Pancreas (tissue), 10 donors: Measurements from ENCODE around the gene FBXO41. TPM values are rescaled to one million over a fixed set of nuclear protein-coding genes. Genes with fewer than 3 reads are reported as not detected.
A peak's percentile ranks its signal among the peaks of the same experiment; 100 is the strongest.

Experiments
- ATAC-seq, 4 donors: fragments of 200-7000 bp; cut with Tn5 transposase; one replicate each; pipeline versions ENCODE4 v1.8.0 to v1.9.1; 2020; ENCODE audit warnings: mild to moderate bottlenecking in 4 of 4, moderate library complexity in 4 of 4
- DNase-seq, 6 donors: peaks; one replicate each; pipeline ENCODE4 v3.0.0-alpha.2; 2020
- FAIRE-seq: peaks from 2 replicates; lab custom pipeline; 2012; peaks lifted over from hg19 to GRCh38; lab: Jason Lieb, UNC
- H3K27ac ChIP-seq, 4 donors: fragments of 200-600 bp; sonication (generic); 1 replicate in 3 of 4; 2 replicates in 1 of 4; pipeline versions ENCODE4 v1.5.0 to v1.8.0; 2020
- H3K27me3 ChIP-seq, 4 donors: fragments of 200-600 bp; one replicate each; pipeline ENCODE4 v1.8.0; 2021
- H3K36me3 ChIP-seq, 3 donors: fragments of 200-600 bp; sonication (generic) in 1 of 3; one replicate each; pipeline versions ENCODE4 v1.5.0 to v1.8.0; 2020 to 2021
- H3K4me1 ChIP-seq, 3 donors: fragments of 200-600 bp; one replicate each; pipeline ENCODE4 v1.8.0; 2021
- H3K4me3 ChIP-seq, 4 donors: fragments of 200-600 bp; sonication (generic) in 2 of 4; one replicate each; pipeline versions ENCODE4 v1.5.0 to v1.8.0; 2020 to 2021
- H3K9me3 ChIP-seq, 4 donors: fragments of 200-600 bp; one replicate each; pipeline ENCODE4 v1.8.0; 2021
- WGBS, 2 donors: extraction: QIAGEN DNeasy Blood & Tissue Kit; methylation state at CpG; one replicate each; pipeline ENCODE4 v1.1.7; 2013; 5-methylcytosine and 5-hydroxymethylcytosine counted together
- intact Hi-C, 3 donors: fragments of 100-400 bp; cut with DNase I; formaldehyde crosslinking; loops; one replicate each; pipeline versions ENCODE4 v1.11.1 to v1.14.2; 2022
- polyA plus RNA-seq, 2 donors: library from polyadenylated mRNA; stranded (reverse); fragments of 200-250 nt; gene quantifications; one replicate each; pipeline ENCODE4 v1.2.3, GENCODE V29; 2013
- total RNA-seq, 6 donors: library from RNA; stranded (reverse); fragmentation: NEBNext Ultra II Directional in 4 of 6; extraction: Animal tissue kit (Norgen Biotek cat#: 25700) in 4 of 6; gene quantifications; one replicate each; pipeline versions ENCODE4 v1.2.1 to v1.2.4, GENCODE V29; 2021 to 2023
- TF ChIP-seq, protein P1 (sequence below), 4 donors: fragments of 200-600 bp; sonication (generic) in 3 of 4; IDR thresholded peaks; one replicate each; pipeline versions ENCODE4 v1.5.0 to v1.8.0; 2021; ENCODE audit warnings: antibody characterized with exemption in 4 of 4
- donor health status: healthy with polysubstance abuse.
- donor health status: DM: no; HTN: no; CAD: no; lungs with moderate emphysema.
- donor health status: DM: no; HTN: no; CAD: no.
- donor health status: control.
- donor health status: control.
- donor health status: Bipolar disorder and iron deficiency.
- donor health status: DM: yes; HTN: yes; CAD: no.
- donor health status: DM: no; HTN: no; CAD: no.
- donor health status: DM: no; HTN: no; CAD: no.
- donor health status: DM: yes; HTN: yes; CAD: no.

Gene FBXO41
- total and polyA plus RNA-seq, 8 donors = 2.2 to 6.9 (median 3.4) TPM

DNA sequence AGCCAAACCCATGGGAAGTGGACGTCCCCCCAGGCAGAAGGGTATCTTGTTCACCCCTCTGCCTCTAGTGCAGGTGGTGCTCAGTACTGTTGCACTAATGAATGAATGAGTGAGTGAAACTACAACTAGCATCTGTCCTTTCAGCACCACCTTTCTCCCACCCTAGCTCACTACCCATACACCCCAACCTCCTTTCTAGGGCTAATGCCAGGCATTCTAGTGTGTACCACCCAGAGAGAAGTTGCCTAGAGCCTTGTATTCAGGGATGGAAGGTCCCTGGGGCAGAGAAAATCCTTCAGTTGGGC lies 27.7 kb downstream of the FBXO41 start:
- Histone ChIP-seq H3K36me3 (peaks cover 0 to 17% (median 0%) of the 10 kb centered on the region in 3 donors), H3K27me3 (no peaks in the 10 kb centered on the region), H3K9me3 (no peaks in the 10 kb centered on the region), H3K4me1 (no peaks in the 10 kb centered on the region), H3K4me3 (no peak overlapping the region), H3K27ac (no peak overlapping the region)
- intact Hi-C loops = no loop called here
- TF ChIP-seq, protein P1, sequence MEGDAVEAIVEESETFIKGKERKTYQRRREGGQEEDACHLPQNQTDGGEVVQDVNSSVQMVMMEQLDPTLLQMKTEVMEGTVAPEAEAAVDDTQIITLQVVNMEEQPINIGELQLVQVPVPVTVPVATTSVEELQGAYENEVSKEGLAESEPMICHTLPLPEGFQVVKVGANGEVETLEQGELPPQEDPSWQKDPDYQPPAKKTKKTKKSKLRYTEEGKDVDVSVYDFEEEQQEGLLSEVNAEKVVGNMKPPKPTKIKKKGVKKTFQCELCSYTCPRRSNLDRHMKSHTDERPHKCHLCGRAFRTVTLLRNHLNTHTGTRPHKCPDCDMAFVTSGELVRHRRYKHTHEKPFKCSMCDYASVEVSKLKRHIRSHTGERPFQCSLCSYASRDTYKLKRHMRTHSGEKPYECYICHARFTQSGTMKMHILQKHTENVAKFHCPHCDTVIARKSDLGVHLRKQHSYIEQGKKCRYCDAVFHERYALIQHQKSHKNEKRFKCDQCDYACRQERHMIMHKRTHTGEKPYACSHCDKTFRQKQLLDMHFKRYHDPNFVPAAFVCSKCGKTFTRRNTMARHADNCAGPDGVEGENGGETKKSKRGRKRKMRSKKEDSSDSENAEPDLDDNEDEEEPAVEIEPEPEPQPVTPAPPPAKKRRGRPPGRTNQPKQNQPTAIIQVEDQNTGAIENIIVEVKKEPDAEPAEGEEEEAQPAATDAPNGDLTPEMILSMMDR (IDR thresholded peaks at IDR 0.05) = no peak
- WGBS, 2 donors = 23 to 88% methylated on average over 1 of the region's 1 CpG
- FAIRE-seq (no peak), ATAC-seq (no peak), DNase-seq (no peak)

DNA sequence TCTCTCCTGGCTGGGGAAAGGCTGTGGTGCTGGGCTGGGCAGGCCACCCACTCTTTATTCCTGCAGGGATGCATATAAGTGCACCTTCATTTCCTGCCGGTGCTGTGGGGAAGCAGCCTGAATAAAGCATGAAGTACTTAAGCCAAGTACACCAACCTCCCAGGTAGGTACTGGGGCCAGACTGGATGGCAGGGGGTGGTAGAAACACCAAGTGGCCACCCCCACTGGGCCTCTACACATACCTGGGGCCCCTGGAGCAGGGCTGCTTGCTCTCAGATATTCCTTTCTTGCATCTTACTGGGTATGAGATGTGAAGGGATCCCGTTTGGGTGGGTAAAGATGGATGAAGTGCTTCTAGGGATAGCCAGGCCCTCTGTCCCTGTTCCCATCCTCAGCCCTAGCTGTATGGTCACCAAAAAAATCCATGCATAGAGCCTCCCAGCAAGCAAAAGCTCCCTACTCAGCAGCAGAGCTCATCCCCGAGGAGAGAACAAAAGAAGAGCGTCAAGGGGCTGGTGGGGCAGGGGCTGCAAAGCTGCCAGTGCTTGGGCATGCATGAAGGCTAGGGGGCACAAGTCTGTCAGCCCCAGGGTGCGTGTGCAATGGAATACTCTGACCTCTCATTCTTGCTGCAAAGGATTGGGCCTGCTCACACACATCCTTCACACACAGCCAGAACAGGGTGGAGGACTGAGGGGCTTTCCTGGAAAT lies 28.2 kb downstream of the FBXO41 start:
- no peaks in the 10 kb centered on the region for H3K27me3 ChIP-seq
- 71 to 72% methylated on average over 5 of the region's 5 CpGs for WGBS, 2 donors
- no peak for DNase-seq
- ATAC-seq = no peak
- TF ChIP-seq, protein P1 (IDR thresholded peaks at IDR 0.05) = no peak
- no peak overlapping the region for H3K27ac ChIP-seq
- peaks cover 0 to 17% (median 0%) of the 10 kb centered on the region in 3 donors for H3K36me3 ChIP-seq
- H3K9me3 ChIP-seq = no peaks in the 10 kb centered on the region
- intact Hi-C loops = no loop called here
- H3K4me3 ChIP-seq = no peak overlapping the region
- no peaks in the 10 kb centered on the region for H3K4me1 ChIP-seq
- FAIRE-seq = no peak

DNA sequence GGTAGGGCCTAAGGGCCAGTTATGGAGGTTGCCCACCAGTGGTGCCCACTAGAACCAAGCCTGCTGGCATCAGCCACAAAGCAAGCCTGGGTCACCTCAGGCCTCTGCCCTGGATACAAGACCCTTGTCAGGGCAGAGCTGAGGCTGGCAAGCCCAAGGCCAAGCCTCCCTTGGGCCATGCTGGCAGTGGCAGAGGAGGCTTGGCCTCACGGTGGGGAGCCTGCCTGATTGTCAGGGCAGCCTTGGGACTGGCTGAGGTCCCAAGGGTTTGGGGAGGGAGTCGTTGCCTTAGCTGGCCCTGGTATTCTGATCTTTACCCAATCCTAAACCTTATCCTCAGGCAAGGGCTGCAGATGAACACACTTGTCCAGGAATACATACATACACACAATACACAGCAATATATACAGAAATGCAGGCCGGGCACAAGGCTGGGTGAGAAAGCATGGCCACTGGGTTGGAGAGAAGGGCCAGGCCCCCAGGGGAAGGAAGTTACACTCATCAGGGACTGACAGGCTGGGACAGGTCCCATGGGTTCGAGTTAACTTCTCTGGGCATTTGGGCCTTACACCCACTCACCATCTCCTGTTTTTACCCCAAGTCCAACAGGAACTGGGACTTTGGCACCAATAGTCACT lies 29.2 kb downstream of the FBXO41 start:
- ATAC-seq = no peak
- H3K4me3 ChIP-seq = no peak overlapping the region
- H3K27ac ChIP-seq = no peak overlapping the region
- no peaks in the 10 kb centered on the region for H3K27me3 ChIP-seq
- no peaks in the 10 kb centered on the region for H3K9me3 ChIP-seq
- FAIRE-seq = no peak
- intact Hi-C loops = no loop called here
- 53% methylated on average over 4 of the region's 4 CpGs for WGBS, 2 donors
- peaks cover 0 to 21% (median 5%) of the 10 kb centered on the region in 3 donors for H3K36me3 ChIP-seq
- TF ChIP-seq, protein P1 (IDR thresholded peaks at IDR 0.05) = no peak
- H3K4me1 ChIP-seq = peaks cover 0 to 5% (median 0%) of the 10 kb centered on the region in 3 donors
- peak in 1 of 6 donors; percentile 62 for DNase-seq

DNA sequence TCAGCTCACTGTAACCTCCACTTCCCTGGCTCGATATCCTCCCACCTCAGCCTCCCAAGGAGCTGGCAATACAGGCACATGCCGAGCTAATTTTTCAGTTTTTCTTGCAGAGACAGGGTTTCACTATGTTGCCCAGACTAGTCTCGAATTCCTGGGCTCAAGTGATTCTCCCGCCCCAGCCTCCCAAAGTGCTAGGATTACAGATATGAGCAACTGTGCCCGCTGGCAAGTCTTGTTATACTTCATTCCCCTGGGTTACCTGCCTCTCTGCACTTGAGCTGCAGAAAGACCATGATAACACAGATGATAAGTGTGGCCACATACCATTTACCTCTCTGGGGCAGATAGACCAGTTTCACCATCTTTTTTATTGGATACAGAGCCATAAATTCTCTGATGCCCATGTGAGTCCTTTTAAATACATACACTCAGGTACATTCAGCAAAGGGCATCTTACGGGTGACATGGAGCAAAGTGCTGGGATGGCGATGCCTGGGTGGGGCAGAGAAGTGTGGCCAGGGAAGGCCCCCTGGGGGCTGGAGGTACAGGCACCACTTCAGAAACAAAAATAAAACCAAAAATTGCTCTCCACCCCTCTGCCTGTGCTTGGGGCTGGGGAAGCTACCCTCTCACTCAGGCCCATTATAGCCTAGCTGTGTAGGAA lies 29.8 kb downstream of the FBXO41 start:
- intact Hi-C loops = no loop called here
- Histone ChIP-seq H3K9me3 (no peaks in the 10 kb centered on the region), H3K4me3 (no peak overlapping the region), H3K36me3 (peaks cover 0 to 28% (median 11%) of the 10 kb centered on the region in 3 donors), H3K4me1 (peaks cover 0 to 5% (median 0%) of the 10 kb centered on the region in 3 donors), H3K27me3 (no peaks in the 10 kb centered on the region), H3K27ac (no peak overlapping the region)
- TF ChIP-seq, protein P1 (IDR thresholded peaks at IDR 0.05) = no peak
- FAIRE-seq (no peak), DNase-seq (no peak), ATAC-seq (no peak)
- WGBS, 2 donors = 91 to 96% methylated on average over 7 of the region's 7 CpGs
